Measurements from ENCODE around the gene HRK. TPM values are rescaled to one million over a fixed set of nuclear protein-coding genes. Genes with fewer than 3 reads are reported as not detected.

The HRK gene
- polyA plus RNA-seq, 3 donors: 0.15 TPM; not detected in 2

DNA sequence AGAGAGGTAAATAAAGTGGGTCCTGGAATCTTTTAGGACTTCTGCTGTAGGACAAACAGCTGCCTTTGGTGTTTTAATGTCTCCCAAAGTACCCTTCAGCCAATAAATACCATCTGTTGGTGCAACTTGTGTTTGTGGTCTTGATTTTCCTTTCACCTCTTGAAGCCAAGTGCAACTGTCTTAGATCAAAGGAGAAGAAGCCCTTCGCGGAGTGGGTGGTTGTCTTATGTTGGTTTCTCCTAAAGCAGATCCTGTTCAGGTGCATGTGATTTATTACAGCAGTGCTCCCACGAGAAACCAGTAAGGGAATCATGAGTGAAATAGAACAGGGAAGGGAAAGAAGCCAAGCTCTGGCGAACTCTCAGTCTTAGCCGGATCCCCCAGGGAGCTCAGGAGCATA, 27.7 kb downstream of the HRK start:
- Histone ChIP-seq H3K4me3 (replicated peaks in 1 of 3; ENCODE audit: low read depth in 2 of 3, low read length in 3 of 3) (no peak overlapping the region), H3K27ac (ENCODE audit: low read depth in 1 of 2, low read length in 2 of 2) (no peak overlapping the region), H3K9me3 (replicated peaks in 1 of 2; ENCODE audit: control insufficient read depth in 1 of 2, insufficient read depth in 1 of 2, low read length in 2 of 2) (no peaks in the 10 kb centered on the region), H3K79me2 (ENCODE audit: insufficient read depth, low read length) (no peaks in the 10 kb centered on the region), H3K4me2 (replicated peaks; ENCODE audit: extremely low read depth, low read length, poor library complexity, severe bottlenecking) (no peak overlapping the region), H3K36me3 (replicated peaks in 1 of 2; ENCODE audit: control insufficient read depth in 1 of 2, insufficient read depth in 2 of 2, low read length in 2 of 2) (no peaks in the 10 kb centered on the region), H2AFZ (ENCODE audit: insufficient read depth, low read depth, low read length, poor library complexity, severe bottlenecking) (no peak overlapping the region), H3K27me3 (ENCODE audit: control insufficient read depth in 2 of 2, insufficient read depth in 2 of 2, low read length in 2 of 2) (no peaks in the 10 kb centered on the region), H4K20me1 (ENCODE audit: insufficient read depth, low read length) (no peaks in the 10 kb centered on the region), H3K4me1 (ENCODE audit: control insufficient read depth in 1 of 2, insufficient read depth in 2 of 2, low read length in 2 of 2) (peaks cover 0 to 8% of the 10 kb centered on the region in 2 donors), H3K9ac (ENCODE audit: insufficient read depth, low read length, poor library complexity, severe bottlenecking) (no peak overlapping the region)
- Mint-ChIP-seq H3K27me3 (ENCODE audit: low read depth in 3 of 3) (peaks cover under 1 to 9% (median 4%) of the 10 kb centered on the region in 3 donors), H3K36me3 (no peaks in the 10 kb centered on the region), H3K4me1 (peaks cover 8% of the 10 kb centered on the region), H3K4me3 (no peak overlapping the region), H3K27ac (no peak overlapping the region), H3K9me3 (peaks cover 0 to 4% (median 0%) of the 10 kb centered on the region in 7 donors)
- DNase-seq: no peak
- intact Hi-C loops (cut with micrococcal nuclease): no loop called here
- WGBS (ENCODE audit: insufficient coverage): 79% methylated on average over 2 of the region's 5 CpGs
- TF ChIP-seq, protein P1, sequence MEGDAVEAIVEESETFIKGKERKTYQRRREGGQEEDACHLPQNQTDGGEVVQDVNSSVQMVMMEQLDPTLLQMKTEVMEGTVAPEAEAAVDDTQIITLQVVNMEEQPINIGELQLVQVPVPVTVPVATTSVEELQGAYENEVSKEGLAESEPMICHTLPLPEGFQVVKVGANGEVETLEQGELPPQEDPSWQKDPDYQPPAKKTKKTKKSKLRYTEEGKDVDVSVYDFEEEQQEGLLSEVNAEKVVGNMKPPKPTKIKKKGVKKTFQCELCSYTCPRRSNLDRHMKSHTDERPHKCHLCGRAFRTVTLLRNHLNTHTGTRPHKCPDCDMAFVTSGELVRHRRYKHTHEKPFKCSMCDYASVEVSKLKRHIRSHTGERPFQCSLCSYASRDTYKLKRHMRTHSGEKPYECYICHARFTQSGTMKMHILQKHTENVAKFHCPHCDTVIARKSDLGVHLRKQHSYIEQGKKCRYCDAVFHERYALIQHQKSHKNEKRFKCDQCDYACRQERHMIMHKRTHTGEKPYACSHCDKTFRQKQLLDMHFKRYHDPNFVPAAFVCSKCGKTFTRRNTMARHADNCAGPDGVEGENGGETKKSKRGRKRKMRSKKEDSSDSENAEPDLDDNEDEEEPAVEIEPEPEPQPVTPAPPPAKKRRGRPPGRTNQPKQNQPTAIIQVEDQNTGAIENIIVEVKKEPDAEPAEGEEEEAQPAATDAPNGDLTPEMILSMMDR (IDR thresholded peaks at IDR 0.05): no peak

DNA sequence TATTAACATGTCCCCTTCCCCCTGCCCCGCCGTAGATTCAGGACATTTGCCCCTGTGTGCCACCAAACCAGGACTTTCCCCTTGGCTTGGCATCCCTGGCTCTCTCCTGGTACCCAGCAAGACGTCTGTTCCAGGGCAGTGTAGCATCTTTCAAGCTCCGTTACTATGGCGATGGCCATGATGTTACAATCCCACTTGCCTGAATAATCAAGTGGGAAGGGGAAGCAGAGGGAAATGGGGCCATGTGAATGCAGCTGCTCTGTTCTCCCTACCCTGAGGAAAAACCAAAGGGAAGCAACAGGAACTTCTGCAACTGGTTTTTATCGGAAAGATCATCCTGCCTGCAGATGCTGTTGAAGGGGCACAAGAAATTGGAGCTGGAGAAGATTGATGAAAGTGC, 28.9 kb downstream of the HRK start:
- H3K79me2 ChIP-seq (ENCODE audit: insufficient read depth, low read length): no peaks in the 10 kb centered on the region
- intact Hi-C loops (cut with micrococcal nuclease): no loop called here

More for the DNA sequence above, 28.9 kb downstream of the HRK start:
- H3K4me1 Mint-ChIP-seq: peaks cover under 1% of the 10 kb centered on the region
- H3K27me3 Mint-ChIP-seq (ENCODE audit: low read depth in 3 of 3): peaks cover 0 to 5% (median 4%) of the 10 kb centered on the region in 3 donors
- Histone ChIP-seq H3K27me3 (ENCODE audit: control insufficient read depth in 2 of 2, insufficient read depth in 2 of 2, low read length in 2 of 2) (no peaks in the 10 kb centered on the region), H3K4me1 (ENCODE audit: control insufficient read depth in 1 of 2, insufficient read depth in 2 of 2, low read length in 2 of 2) (no peaks in the 10 kb centered on the region), H3K4me3 (replicated peaks in 1 of 3; ENCODE audit: low read depth in 2 of 3, low read length in 3 of 3) (no peak overlapping the region), H2AFZ (ENCODE audit: insufficient read depth, low read depth, low read length, poor library complexity, severe bottlenecking) (no peak overlapping the region), H3K4me2 (replicated peaks; ENCODE audit: extremely low read depth, low read length, poor library complexity, severe bottlenecking) (no peak overlapping the region), H3K36me3 (replicated peaks in 1 of 2; ENCODE audit: control insufficient read depth in 1 of 2, insufficient read depth in 2 of 2, low read length in 2 of 2) (no peaks in the 10 kb centered on the region), H3K9ac (ENCODE audit: insufficient read depth, low read length, poor library complexity, severe bottlenecking) (no peak overlapping the region), H3K27ac (ENCODE audit: low read depth in 1 of 2, low read length in 2 of 2) (no peak overlapping the region), H4K20me1 (ENCODE audit: insufficient read depth, low read length) (no peaks in the 10 kb centered on the region), H3K9me3 (replicated peaks in 1 of 2; ENCODE audit: control insufficient read depth in 1 of 2, insufficient read depth in 1 of 2, low read length in 2 of 2) (no peaks in the 10 kb centered on the region)
- TF ChIP-seq, protein P1 (IDR thresholded peaks at IDR 0.05): no peak
- H3K27ac Mint-ChIP-seq: no peak overlapping the region
- no peaks in the 10 kb centered on the region for H3K36me3 Mint-ChIP-seq
- WGBS (ENCODE audit: insufficient coverage): 100% methylated on average over 4 of the region's 6 CpGs
- no peak overlapping the region for H3K4me3 Mint-ChIP-seq
- H3K9me3 Mint-ChIP-seq: peaks cover 0 to 1% (median 0%) of the 10 kb centered on the region in 7 donors
- DNase-seq: no peak
